Epithelial cell of alveolus of lung (primary cell): ENCODE results near the gene DENND6A. TPM values are rescaled to one million over a fixed set of nuclear protein-coding genes. Genes with fewer than 3 reads are reported as not detected.

Experiments used
- total RNA-seq: library from RNA; depleted of rRNA; stranded (reverse); fragments of >200 nt; gene quantifications from 2 replicates; pipeline ENCODE4 v1.2.1, GENCODE V29; 2015

The DENND6A gene
- 9.8 and 16.4 TPM in 2 replicates for total RNA-seq

GRCh38 chr3:57692396-57693147, at the start of gene DENND6A:
Gene DENND6A (minus strand): TSS chr3:57693077. CDS start chr3:57693018, 59 bp downstream.

GRCh38 chr3:57597127-57597923, 95.6 kb downstream of the DENND6A start, which contains the start of gene ARF4:
Gene ARF4 (minus strand): TSS chr3:57597344. CDS start chr3:57597140, 204 bp downstream.

Other genes starting within 250 kb of the DENND6A start
- under 0.01 TPM in 1 of 2 replicates, not detected in the other for gene DNAH12, start 148.7 kb downstream of the DENND6A start, total RNA-seq
- gene PDE12, start 136.8 kb downstream of the DENND6A start, total RNA-seq: 16.1 and 19.1 TPM in 2 replicates
- gene ARF4, start 95.7 kb downstream of the DENND6A start, total RNA-seq: 226 and 343 TPM in 2 replicates
- 35.4 and 64.0 TPM in 2 replicates for gene SLMAP, start 63.2 kb upstream of the DENND6A start, total RNA-seq